Measurements from ENCODE around the gene DUS2. TPM values are rescaled to one million over a fixed set of nuclear protein-coding genes. Genes with fewer than 3 reads are reported as not detected.

DUS2 gene
- total and polyA plus RNA-seq, 9 of the 15 experiments (the other 6 are each of a cell fraction or from before 2014, with no cell fraction given), result 5.8 to 22.5 (median 20.6) TPM

GRCh38 chr16:68079626-68080344, 56.7 kb downstream of the DUS2 start (continued):
- no peak for TF ChIP-seq ZNF551 (CRISPR knock-in tag; IDR thresholded peaks at IDR 0.05)
- peak; percentile 64; the same call in 1 of the 2 replicates for TF ChIP-seq NR2C1 (IDR thresholded peaks at IDR 0.05)
- peak; percentile 69 for TF ChIP-seq NR2C1 (tag; IDR thresholded peaks at IDR 0.05)
- TF ChIP-seq GATAD2A (IDR thresholded peaks at IDR 0.05), result peak; percentile 87
- TF ChIP-seq CTCF (IDR thresholded peaks at IDR 0.05 in 2 of 3, conservative IDR thresholded peaks at IDR 0.05 in 1 of 3; ENCODE audit: insufficient read depth in 2 of 3, low read depth in 1 of 3, low read length in 3 of 3), result 0 out of 6 replicates have a peak, but pooled peaks of 1 of the 3 experiments have one; percentile 1
- 0 out of 4 replicates have a peak, but pooled peaks of 1 of the 2 experiments have one; percentile 33 for TF ChIP-seq BCLAF1 (IDR thresholded peaks at IDR 0.05; ENCODE audit: borderline replicate concordance in 1 of 2, control insufficient read depth in 1 of 2, low read depth in 2 of 2, low read length in 1 of 2)
- TF ChIP-seq SRF (CRISPR knock-in tag; IDR thresholded peaks at IDR 0.05), result peak in 1 of 2 experiments; percentile 37; a peak in 1 of 4 replicates
- no peak for TF ChIP-seq SRSF1 (IDR thresholded peaks at IDR 0.05; ENCODE audit: low read depth, low read length)
- no peak for TF ChIP-seq ADNP (tag; IDR thresholded peaks at IDR 0.05)
- TF ChIP-seq DACH1 (IDR thresholded peaks at IDR 0.05; ENCODE audit: partially characterized antibody), result peak; percentile 66
- TF ChIP-seq FOXK2 (conservative IDR thresholded peaks at IDR 0.05 in 1 of 2, IDR thresholded peaks at IDR 0.05 in 1 of 2; ENCODE audit: low read depth in 2 of 2), result peak; percentile 98 to 99
- no peak for TF ChIP-seq ETS1 (conservative IDR thresholded peaks at IDR 0.05; ENCODE audit: control insufficient read depth, low read depth, low read length)
- peak; percentile 28; the same call in 1 of the 2 replicates for TF ChIP-seq TAL1 (IDR thresholded peaks at IDR 0.05)
- TF ChIP-seq ZNF175 (CRISPR knock-in tag; IDR thresholded peaks at IDR 0.05; ENCODE audit: low read depth), result peak; percentile 96
- peak in 1 of 2 experiments; percentile 65; a peak in 1 of 4 replicates for TF ChIP-seq KDM4B (IDR thresholded peaks at IDR 0.05; ENCODE audit: borderline replicate concordance in 2 of 2, low read depth in 1 of 2)
- TF ChIP-seq HEY1 (CRISPR knock-in tag; IDR thresholded peaks at IDR 0.05; ENCODE audit: borderline replicate concordance), result 0 out of 2 replicates have a peak, but pooled peaks have one; percentile 18
- TF ChIP-seq PATZ1 (CRISPR knock-in tag; IDR thresholded peaks at IDR 0.05; ENCODE audit: borderline replicate concordance), result peak; percentile 19; the same call in 1 of the 2 replicates
